Endothelial cell of umbilical vein (primary cell): Measurements from ENCODE around the gene PRR5L. TPM values are rescaled to one million over a fixed set of nuclear protein-coding genes. Genes with fewer than 3 reads are reported as not detected.

ENCODE experiments used
- BruUV-seq: library from RNA; stranded (reverse); fragments of 400-500 nt; replicated peaks from 2 replicates; lab custom pipeline; 2021; lab: Mats Ljungman, UMichigan
- CTCF ChIA-PET: fragments of 300-600, 350-600 bp; sonication (Branson Sonifier 250); formaldehyde crosslinking; loops from one replicate; lab custom pipeline; 2021; ENCODE audit warnings: antibody characterized with exemption, inconsistent platforms; lab: Charles Lee
- POLR2A ChIA-PET: fragments of 300-600, 350-600 bp; sonication (Branson Sonifier 250); formaldehyde crosslinking; loops from one replicate; lab custom pipeline; 2021; ENCODE audit warnings: antibody characterized with exemption, inconsistent platforms; lab: Charles Lee
- DNase-seq: peaks from one replicate; pipeline ENCODE4 v3.0.0-alpha.2; 2011; ENCODE audit warnings: low read depth, low spot score
- FAIRE-seq: peaks from 2 replicates; lab custom pipeline; 2011; peaks lifted over from hg19 to GRCh38; lab: Jason Lieb, UNC
- H2AFZ ChIP-seq: 2 replicates; pipeline ENCODE4 v1.6.0; 2012; ENCODE audit warnings: low read depth, low read length, control low read depth, inconsistent platforms
- H3K27ac ChIP-seq: 2 replicates; pipeline ENCODE4 v1.5.1; 2011; ENCODE audit warnings: low read depth, mild to moderate bottlenecking, control low read depth, low read length, moderate library complexity; ENCODE audit not compliant: insufficient read depth
- H3K27me3 ChIP-seq, 2 experiments: 2 replicates each; pipeline versions ENCODE4 v1.6.0 to v1.6.1; 2011; ENCODE audit warnings: low read length in 2 of 2, mixed read lengths in 1 of 2; ENCODE audit not compliant: control insufficient read depth in 2 of 2, insufficient read depth in 2 of 2
- H3K36me3 ChIP-seq, 2 experiments: 2 replicates in 1 of 2; 3 replicates in 1 of 2; pipeline ENCODE4 v1.5.1; 2011; ENCODE audit warnings: low read length in 2 of 2, mild to moderate bottlenecking in 1 of 2, moderate library complexity in 1 of 2; ENCODE audit not compliant: control insufficient read depth in 2 of 2, insufficient read depth in 2 of 2; ENCODE audit errors: extremely low read depth in 1 of 2
- H3K4me1 ChIP-seq: 3 replicates; pipeline ENCODE4 v1.5.1; 2011; ENCODE audit warnings: mild to moderate bottlenecking, low read length; ENCODE audit not compliant: control insufficient read depth, insufficient read depth; ENCODE audit errors: extremely low read depth
- H3K4me2 ChIP-seq: 2 replicates; pipeline ENCODE4 v1.6.1; 2011; ENCODE audit warnings: low read length, control low read depth, mixed read lengths; ENCODE audit not compliant: insufficient read depth
- H3K4me3 ChIP-seq, 3 experiments: fragments of 200-600 bp in 1 of 3; sonication (generic), shearing (Covaris generic) in 1 of 3; replicated peaks in 1 of 3; 2 replicates each; pipeline ENCODE4 v1.5.1; 2011 to 2016; ENCODE audit warnings: control low read depth in 3 of 3, low read length in 3 of 3, mild to moderate bottlenecking in 2 of 3, inconsistent platforms in 1 of 3, low read depth in 1 of 3, moderate library complexity in 1 of 3; ENCODE audit not compliant: insufficient read depth in 1 of 3
- H3K79me2 ChIP-seq: 2 replicates; pipeline ENCODE4 v1.6.0; 2012; ENCODE audit warnings: low read length, inconsistent platforms; ENCODE audit not compliant: control insufficient read depth, insufficient read depth
- H3K9ac ChIP-seq: replicated peaks from 2 replicates; pipeline ENCODE3; 2011; ENCODE audit warnings: low read length, control low read depth; ENCODE audit not compliant: insufficient read depth; ENCODE audit errors: extremely low read depth
- H3K9me1 ChIP-seq: replicated peaks from 3 replicates; pipeline ENCODE4 v1.6.0; 2011; ENCODE audit warnings: mild to moderate bottlenecking, low read length; ENCODE audit not compliant: control insufficient read depth, insufficient read depth; ENCODE audit errors: extremely low read depth
- H3K9me3 ChIP-seq: replicated peaks from 2 replicates; pipeline ENCODE4 v1.5.1; 2012; ENCODE audit warnings: low read length, inconsistent platforms; ENCODE audit not compliant: control insufficient read depth, insufficient read depth
- H4K20me1 ChIP-seq: replicated peaks from 2 replicates; pipeline ENCODE3; 2011; ENCODE audit warnings: mild to moderate bottlenecking, low read length; ENCODE audit not compliant: control insufficient read depth, insufficient read depth; ENCODE audit errors: extremely low read depth
- CTCF ChIP-seq, 2 donors: IDR thresholded peaks; 1 replicate in 1 of 2; 2 replicates in 1 of 2; pipeline ENCODE4 v1.5.1; 2011; ENCODE audit warnings: low read length in 2 of 2, mild to moderate bottlenecking in 2 of 2, moderate library complexity in 2 of 2, control low read depth in 1 of 2, inconsistent platforms in 1 of 2, low read depth in 1 of 2; ENCODE audit not compliant: insufficient read depth in 1 of 2; ENCODE audit errors: extremely low read depth in 1 of 2
- EZH2 ChIP-seq: IDR thresholded peaks from 2 replicates; pipeline ENCODE4 v1.6.1; 2012; ENCODE audit warnings: borderline replicate concordance, low read depth, mild to moderate bottlenecking, moderate library complexity, low read length, inconsistent platforms; ENCODE audit not compliant: severe bottlenecking
- FOS ChIP-seq: IDR thresholded peaks from 2 replicates; pipeline ENCODE4 v1.6.1; 2011; ENCODE audit warnings: mild to moderate bottlenecking, low read length, moderate library complexity, borderline replicate concordance; ENCODE audit not compliant: insufficient read depth
- GATA2 ChIP-seq: IDR thresholded peaks from 2 replicates; pipeline ENCODE4 v1.7.0; 2011; ENCODE audit warnings: low read depth, mild to moderate bottlenecking, moderate library complexity, mixed read lengths, low read length; ENCODE audit not compliant: insufficient read length, insufficient read depth
- JUN ChIP-seq: IDR thresholded peaks from 2 replicates; pipeline ENCODE4 v1.6.1; 2011; ENCODE audit warnings: borderline replicate concordance, low read depth; ENCODE audit not compliant: insufficient read length, insufficient read depth
- MAX ChIP-seq: IDR thresholded peaks from 2 replicates; pipeline ENCODE4 v1.6.1; 2011; ENCODE audit not compliant: insufficient read depth, insufficient read length
- MYC ChIP-seq: IDR thresholded peaks from one replicate; pipeline ENCODE4 v1.6.1; 2011; ENCODE audit warnings: mild to moderate bottlenecking, low read depth, low read length
- POLR2A ChIP-seq: IDR thresholded peaks from 2 replicates; pipeline ENCODE4 v1.6.1; 2012; ENCODE audit warnings: low read depth, mild to moderate bottlenecking, control low read depth, low read length
- POLR2AphosphoS5 ChIP-seq: IDR thresholded peaks from 2 replicates; pipeline ENCODE4 v1.6.1; 2012; ENCODE audit warnings: low read depth, mild to moderate bottlenecking, control low read depth, low read length, moderate library complexity; ENCODE audit not compliant: insufficient read depth
- dilution Hi-C: fragments of 300-500 bp; cut with MboI; formaldehyde crosslinking; loops from one replicate; pipeline ENCODE4 v1.15.0; 2019; ENCODE audit warnings: low sequenced_read_pairs; ENCODE audit not compliant: extremely low pct_ligation_motif_present
- intact Hi-C: fragments of 100-400 bp; cut with micrococcal nuclease; formaldehyde crosslinking; loops from one replicate; pipeline ENCODE4 v1.10.0; 2022
- polyA plus RNA-seq, 4 experiments: library from polyadenylated mRNA; depleted of rRNA in 3 of 4; stranded (reverse) in 3 of 4; unstranded in 1 of 4; fragments of >200 nt; gene quantifications; 2 replicates each; pipeline versions ENCODE4 v1.2.1 to v1.2.3, GENCODE V29; 2011 to 2012; ENCODE audit warnings: missing spikeins in 1 of 4
- total RNA-seq: library from RNA; stranded (reverse); gene quantifications from 2 replicates; pipeline ENCODE4 v1.2.3, GENCODE V29; 2021

Gene PRR5L
- total and polyA plus RNA-seq, 2 donors (not counting 3 experiments of a cell fraction or from before 2014, with no cell fraction given), result 2.5 to 6.1 TPM

- peaks cover 0 to 5% of the 10 kb centered on the region in 2 experiments for H3K27me3 ChIP-seq
- ChIA-PET POLR2A (no interaction called here), CTCF (interaction anchor here (0.7 to 7.5 kb wide), 12 partner anchors 14 to 780 kb away, joined by 3 to 162 read pairs (median 4); no protein-coding TSS in a partner anchor)
- no peaks in the 10 kb centered on the region for H3K9me1 ChIP-seq
- H3K79me2 ChIP-seq, result no peaks in the 10 kb centered on the region
- FAIRE-seq (no peak), DNase-seq (no peak)
- no peaks in the 10 kb centered on the region for H3K36me3 ChIP-seq
- no TSS peak for BruUV-seq
- H2AFZ ChIP-seq, result no peak overlapping the region
- H3K9me3 ChIP-seq, result no peaks in the 10 kb centered on the region
- TF ChIP-seq MYC (no peak), POLR2A (no peak), MAX (no peak), FOS (no peak), GATA2 (no peak), CTCF (IDR thresholded peaks at IDR 0.05; ENCODE audit: extremely low read depth in 1 of 2, insufficient read depth in 1 of 2, low read depth in 1 of 2, low read length in 2 of 2) (no peak), JUN (no peak), POLR2AphosphoS5 (no peak), EZH2 (no peak)
- no peaks in the 10 kb centered on the region for H4K20me1 ChIP-seq
- no peaks in the 10 kb centered on the region for H3K4me1 ChIP-seq
- H3K27ac ChIP-seq, result no peak overlapping the region
- no peak overlapping the region for H3K9ac ChIP-seq
- dilution Hi-C loops, result loop anchor here (25.0 kb wide), 2 partner anchors 453 to 653 kb away; partner anchors contain the start of gene FJX1
- H3K4me3 ChIP-seq, result no peak overlapping the region
- intact Hi-C loops, result loop anchor here (10.0 kb wide), 1 partner anchor 1340 kb away; no protein-coding TSS in a partner anchor
- H3K4me2 ChIP-seq, result no peak overlapping the region
These were observed 31.1 kb upstream of the PRR5L start for GRCh38 chr11:36264973-36265344.
